ENCODE measurements around the gene BCAS3. TPM values are rescaled to one million over a fixed set of nuclear protein-coding genes. Genes with fewer than 3 reads are reported as not detected.

Gene BCAS3
- total RNA-seq, 2 experiments from 2014 or later = 13.4 to 14.5 TPM

GRCh38 chr17:60713608-60714007, 36.0 kb downstream of the BCAS3 start:
- POLR2A ChIA-PET = no interaction called here
- no peak for DNase-seq (ENCODE audit: low spot score)
- Histone ChIP-seq H3K9me3 (ENCODE audit: low read length) (no peaks in the 10 kb centered on the region), H4K20me1 (ENCODE audit: insufficient read depth, low read length) (no peaks in the 10 kb centered on the region), H3K4me2 (ENCODE audit: low read length) (no peak overlapping the region), H3K4me1 (ENCODE audit: insufficient read depth, low read length, poor library complexity, severe bottlenecking) (no peaks in the 10 kb centered on the region), H3K27ac (ENCODE audit: low read depth, low read length, poor library complexity, severe bottlenecking) (no peak overlapping the region), H3K79me2 (ENCODE audit: insufficient read depth, low read depth, low read length) (no peaks in the 10 kb centered on the region), H2AFZ (ENCODE audit: low read length) (no peak overlapping the region), H3K9me2 (ENCODE audit: insufficient read depth, low read length) (no peaks in the 10 kb centered on the region), H3K36me3 (ENCODE audit: insufficient read depth, low read length) (no peaks in the 10 kb centered on the region), H3K4me3 (ENCODE audit: low read depth, low read length, poor library complexity, severe bottlenecking) (no peak overlapping the region)
- CTCF ChIA-PET (ENCODE audit: unreplicated experiment) = no interaction called here
- intact Hi-C loops (cut with micrococcal nuclease; ENCODE audit: unreplicated experiment) = no loop called here
- TF ChIP-seq EZH2phosphoT487 (IDR thresholded peaks at IDR 0.05; ENCODE audit: borderline replicate concordance, low read depth, low read length) = no peak
- no peak for TF ChIP-seq CTCF (conservative IDR thresholded peaks at IDR 0.05; ENCODE audit: low read length)
- BruUV-seq (replicated peaks) = no TSS peak

GRCh38 chr17:60716766-60717165, 39.1 kb downstream of the BCAS3 start:
- CTCF ChIA-PET (ENCODE audit: unreplicated experiment) = no interaction called here
- DNase-seq (ENCODE audit: low spot score) = no peak
- Histone ChIP-seq H3K4me3 (ENCODE audit: low read depth, low read length, poor library complexity, severe bottlenecking) (no peak overlapping the region), H3K4me1 (ENCODE audit: insufficient read depth, low read length, poor library complexity, severe bottlenecking) (no peaks in the 10 kb centered on the region), H2AFZ (ENCODE audit: low read length) (no peak overlapping the region), H3K36me3 (ENCODE audit: insufficient read depth, low read length) (no peaks in the 10 kb centered on the region), H4K20me1 (ENCODE audit: insufficient read depth, low read length) (no peaks in the 10 kb centered on the region), H3K4me2 (ENCODE audit: low read length) (no peak overlapping the region), H3K9me3 (ENCODE audit: low read length) (no peaks in the 10 kb centered on the region), H3K27ac (ENCODE audit: low read depth, low read length, poor library complexity, severe bottlenecking) (no peak overlapping the region), H3K79me2 (ENCODE audit: insufficient read depth, low read depth, low read length) (no peaks in the 10 kb centered on the region), H3K9me2 (ENCODE audit: insufficient read depth, low read length) (no peaks in the 10 kb centered on the region)
- TF ChIP-seq CTCF (conservative IDR thresholded peaks at IDR 0.05; ENCODE audit: low read length) (no peak), EZH2phosphoT487 (IDR thresholded peaks at IDR 0.05; ENCODE audit: borderline replicate concordance, low read depth, low read length) (no peak)
- POLR2A ChIA-PET = no interaction called here
- intact Hi-C loops (cut with micrococcal nuclease; ENCODE audit: unreplicated experiment) = no loop called here
- BruUV-seq (replicated peaks) = no TSS peak

GRCh38 chr17:60717814-60718213, 40.2 kb downstream of the BCAS3 start:
- Histone ChIP-seq H4K20me1 (ENCODE audit: insufficient read depth, low read length) (no peaks in the 10 kb centered on the region), H3K27ac (ENCODE audit: low read depth, low read length, poor library complexity, severe bottlenecking) (no peak overlapping the region), H3K4me2 (ENCODE audit: low read length) (no peak overlapping the region), H3K36me3 (ENCODE audit: insufficient read depth, low read length) (no peaks in the 10 kb centered on the region), H3K79me2 (ENCODE audit: insufficient read depth, low read depth, low read length) (no peaks in the 10 kb centered on the region), H3K4me1 (ENCODE audit: insufficient read depth, low read length, poor library complexity, severe bottlenecking) (no peaks in the 10 kb centered on the region), H3K9me3 (ENCODE audit: low read length) (no peaks in the 10 kb centered on the region), H3K9me2 (ENCODE audit: insufficient read depth, low read length) (no peaks in the 10 kb centered on the region), H3K4me3 (ENCODE audit: low read depth, low read length, poor library complexity, severe bottlenecking) (no peak overlapping the region), H2AFZ (ENCODE audit: low read length) (no peak overlapping the region)
- no TSS peak for BruUV-seq (replicated peaks)
- CTCF ChIA-PET (ENCODE audit: unreplicated experiment) = no interaction called here
- intact Hi-C loops (cut with micrococcal nuclease; ENCODE audit: unreplicated experiment) = no loop called here
- no peak for TF ChIP-seq CTCF (conservative IDR thresholded peaks at IDR 0.05; ENCODE audit: low read length)
- TF ChIP-seq EZH2phosphoT487 (IDR thresholded peaks at IDR 0.05; ENCODE audit: borderline replicate concordance, low read depth, low read length) = no peak
- POLR2A ChIA-PET = no interaction called here
- DNase-seq (ENCODE audit: low spot score) = no peak
